Right lobe of liver (tissue), 6 donors: ENCODE results near the gene LPO. TPM values are rescaled to one million over a fixed set of nuclear protein-coding genes. Genes with fewer than 3 reads are reported as not detected.
A peak's percentile ranks its signal among the peaks of the same experiment; 100 is the strongest.

ENCODE experiments used
- ATAC-seq, 4 donors: fragments of 200-7000 bp; cut with Tn5 transposase; one replicate each; pipeline ENCODE4 v1.9.1; 2020; ENCODE audit warnings: mild to moderate bottlenecking in 4 of 4, moderate library complexity in 4 of 4
- DNase-seq, 3 donors: peaks; one replicate each; pipeline ENCODE4 v3.0.0-alpha.2; 2020
- H3K27ac ChIP-seq, 3 donors: fragments of 200-600 bp; one replicate each; pipeline ENCODE4 v1.8.0; 2022
- H3K27me3 ChIP-seq, 2 donors: fragments of 200-600 bp; one replicate each; pipeline ENCODE4 v1.8.0; 2022
- H3K36me3 ChIP-seq, 4 donors: fragments of 200-600 bp; sonication (generic) in 1 of 4; one replicate each; pipeline versions ENCODE4 v1.5.1 to v1.8.0; 2017 to 2022; ENCODE audit warnings: control low read depth in 1 of 4
- H3K4me1 ChIP-seq, 4 donors: fragments of 200-600 bp; sonication (generic) in 1 of 4; one replicate each; pipeline versions ENCODE4 v1.5.1 to v1.8.0; 2017 to 2022; ENCODE audit warnings: control low read depth in 1 of 4
- H3K4me3 ChIP-seq, 3 donors: fragments of 200-600 bp; one replicate each; pipeline ENCODE4 v1.8.0; 2022
- H3K9me3 ChIP-seq, 4 donors: fragments of 200-600 bp; sonication (generic) in 1 of 4; one replicate each; pipeline versions ENCODE4 v1.5.1 to v1.8.0; 2017 to 2022; ENCODE audit warnings: control low read depth in 1 of 4
- POLR2A ChIP-seq: fragments of 450-650 bp; IDR thresholded peaks from one replicate; pipeline ENCODE4 v1.6.1; 2017; ENCODE audit warnings: antibody characterized with exemption, mild to moderate bottlenecking
- WGBS: methylation state at CpG from one replicate; pipeline ENCODE4 v1.1.6; 2018; ENCODE audit warnings: low coverage, low lambda C conversion rate; ENCODE audit not compliant: insufficient coverage; ENCODE audit errors: missing lambda C conversion rate; 5-methylcytosine and 5-hydroxymethylcytosine counted together
- intact Hi-C, 2 donors: fragments of 100-400 bp; cut with DNase I; formaldehyde crosslinking; loops; one replicate each; pipeline versions ENCODE4 v1.11.2 to v1.14.1; 2022
- total RNA-seq, 6 experiments: library from RNA; depleted of rRNA in 2 of 6; stranded (reverse); fragments of >200 nt in 2 of 6; fragmentation: NEBNext Ultra II Directional in 3 of 6; extraction: Animal tissue kit (Norgen Biotek cat#: 25700) in 3 of 6; gene quantifications; one replicate each; pipeline versions ENCODE4 v1.1.0 to v1.2.4, GENCODE V29; 2016 to 2023
- TF ChIP-seq, protein P1 (sequence below), 4 donors: fragments of 200-600 bp in 3 of 4; fragments of 450-650 bp in 1 of 4; IDR thresholded peaks; one replicate each; pipeline versions ENCODE4 v1.5.1 to v1.8.0; 2016 to 2022; ENCODE audit warnings: antibody characterized with exemption in 4 of 4, mild to moderate bottlenecking in 2 of 4
- donor health status: DM: no; HTN: yes; CAD: no.
- donor health status: DM: no; HTN: no; CAD: no.
- donor health status: DM: no; HTN: no; CAD: no.
- donor health status: DM: no; HTN: yes; CAD: no.
- donor health status: DM: no; HTN: yes; CAD: no.

The LPO gene
- total RNA-seq, 6 experiments from 2014 or later = not detected

GRCh38 chr17:58304750-58305486 is 66.5 kb downstream of the LPO start:
- H3K4me1 ChIP-seq = no peaks in the 10 kb centered on the region
- H3K27ac ChIP-seq = no peak overlapping the region
- H3K9me3 ChIP-seq = no peaks in the 10 kb centered on the region
- intact Hi-C loops = loop anchor here in 1 of 2 donors (5.0 kb wide), 1 partner anchor 142 kb away; no protein-coding TSS in a partner anchor
- TF ChIP-seq, protein P1, sequence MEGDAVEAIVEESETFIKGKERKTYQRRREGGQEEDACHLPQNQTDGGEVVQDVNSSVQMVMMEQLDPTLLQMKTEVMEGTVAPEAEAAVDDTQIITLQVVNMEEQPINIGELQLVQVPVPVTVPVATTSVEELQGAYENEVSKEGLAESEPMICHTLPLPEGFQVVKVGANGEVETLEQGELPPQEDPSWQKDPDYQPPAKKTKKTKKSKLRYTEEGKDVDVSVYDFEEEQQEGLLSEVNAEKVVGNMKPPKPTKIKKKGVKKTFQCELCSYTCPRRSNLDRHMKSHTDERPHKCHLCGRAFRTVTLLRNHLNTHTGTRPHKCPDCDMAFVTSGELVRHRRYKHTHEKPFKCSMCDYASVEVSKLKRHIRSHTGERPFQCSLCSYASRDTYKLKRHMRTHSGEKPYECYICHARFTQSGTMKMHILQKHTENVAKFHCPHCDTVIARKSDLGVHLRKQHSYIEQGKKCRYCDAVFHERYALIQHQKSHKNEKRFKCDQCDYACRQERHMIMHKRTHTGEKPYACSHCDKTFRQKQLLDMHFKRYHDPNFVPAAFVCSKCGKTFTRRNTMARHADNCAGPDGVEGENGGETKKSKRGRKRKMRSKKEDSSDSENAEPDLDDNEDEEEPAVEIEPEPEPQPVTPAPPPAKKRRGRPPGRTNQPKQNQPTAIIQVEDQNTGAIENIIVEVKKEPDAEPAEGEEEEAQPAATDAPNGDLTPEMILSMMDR (IDR thresholded peaks at IDR 0.05) = no peak
- no peak for TF ChIP-seq POLR2A
- DNase-seq (peak in 1 of 3 donors; percentile 42), ATAC-seq (no peak)
- H3K36me3 ChIP-seq = no peaks in the 10 kb centered on the region
- no peak overlapping the region for H3K4me3 ChIP-seq
- no peaks in the 10 kb centered on the region for H3K27me3 ChIP-seq
- WGBS = 80% methylated on average over 1 of the region's 14 CpGs

DNA sequence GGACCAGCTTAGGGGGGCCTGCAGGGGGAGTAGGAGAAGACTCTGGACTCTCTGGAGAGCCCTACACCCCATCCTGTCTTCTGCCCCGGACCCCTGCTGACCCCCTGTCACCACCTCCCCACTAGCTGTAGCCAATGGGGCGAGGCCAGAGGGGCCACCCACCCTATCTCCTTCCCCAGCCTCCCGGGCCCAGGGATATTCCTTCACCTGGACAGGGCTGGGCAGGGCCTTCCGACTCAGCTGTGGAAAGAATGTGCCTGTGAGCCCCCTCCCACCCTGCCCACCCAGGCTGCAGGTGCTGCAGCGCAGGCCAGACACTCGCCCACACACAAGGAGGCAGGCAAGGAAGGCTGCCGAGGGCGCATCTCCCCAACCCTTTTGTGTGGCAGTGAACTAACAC is 67.2 kb downstream of the LPO start:
- Histone ChIP-seq H3K27me3 (no peaks in the 10 kb centered on the region), H3K4me3 (no peak overlapping the region), H3K9me3 (no peaks in the 10 kb centered on the region), H3K36me3 (no peaks in the 10 kb centered on the region), H3K4me1 (no peaks in the 10 kb centered on the region), H3K27ac (no peak overlapping the region)
- TF ChIP-seq, protein P1 (IDR thresholded peaks at IDR 0.05) = no peak
- 93% methylated on average over 3 of the region's 8 CpGs for WGBS
- DNase-seq = no peak
- intact Hi-C loops = no loop called here
- ATAC-seq = no peak

GRCh38 chr17:58306131-58306951 is 68.0 kb downstream of the LPO start:
- Histone ChIP-seq H3K9me3 (no peaks in the 10 kb centered on the region), H3K27ac (no peak overlapping the region), H3K4me1 (no peaks in the 10 kb centered on the region), H3K27me3 (no peaks in the 10 kb centered on the region), H3K4me3 (no peak overlapping the region), H3K36me3 (no peaks in the 10 kb centered on the region)
- ATAC-seq (no peak), DNase-seq (peak in 1 of 3 donors; percentile 27)
- intact Hi-C loops = no loop called here
- 100% methylated on average over 4 of the region's 19 CpGs for WGBS
- TF ChIP-seq POLR2A = no peak
- TF ChIP-seq, protein P1 (IDR thresholded peaks at IDR 0.05) = no peak

DNA sequence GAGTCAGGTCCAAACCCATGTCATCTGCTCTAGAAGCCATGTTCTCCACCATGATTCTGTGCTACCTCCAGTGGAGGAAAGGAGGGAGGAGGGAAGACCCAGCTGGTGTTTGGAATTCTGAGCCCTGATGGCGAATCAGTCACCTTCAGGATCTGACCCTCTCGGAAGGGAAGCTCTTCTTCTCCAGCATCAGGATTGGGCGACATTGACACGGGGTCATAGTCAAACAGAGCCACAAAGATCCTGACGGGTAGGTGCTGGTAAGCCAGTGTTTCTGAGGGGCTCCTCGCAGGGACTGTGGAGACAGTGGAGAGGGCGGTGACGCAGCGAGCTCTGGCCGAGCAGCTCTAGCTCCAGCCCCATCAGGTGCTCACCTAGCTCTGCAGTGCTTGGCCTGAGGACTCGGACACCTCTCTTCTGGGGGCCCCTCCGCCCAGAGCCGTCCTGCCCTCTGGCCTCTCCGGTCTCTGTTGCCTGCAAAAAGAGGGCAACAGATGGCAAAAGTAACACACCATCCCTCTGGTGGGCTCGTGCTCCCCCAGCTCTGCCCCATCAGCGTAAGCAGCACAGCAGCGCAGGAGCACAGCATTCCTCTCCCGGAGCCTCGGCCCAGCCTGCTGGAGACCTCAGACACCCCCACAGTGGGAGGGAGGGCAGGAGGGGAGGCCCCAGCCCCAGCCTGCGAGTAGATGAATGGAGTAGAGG is 69.2 kb downstream of the LPO start:
- ATAC-seq (no peak), DNase-seq (peak in 1 of 3 donors; percentile 51)
- no peak overlapping the region for H3K4me3 ChIP-seq
- H3K27me3 ChIP-seq = no peaks in the 10 kb centered on the region
- no peaks in the 10 kb centered on the region for H3K4me1 ChIP-seq
- TF ChIP-seq POLR2A = no peak
- TF ChIP-seq, protein P1 (IDR thresholded peaks at IDR 0.05) = no peak
- H3K9me3 ChIP-seq = no peaks in the 10 kb centered on the region
- intact Hi-C loops = no loop called here
- WGBS = 100% methylated on average over 1 of the region's 20 CpGs
- no peak overlapping the region for H3K27ac ChIP-seq
- H3K36me3 ChIP-seq = no peaks in the 10 kb centered on the region
